Left colon (tissue), 2 donors: Measurements from ENCODE around the gene ATP8A2. TPM values are rescaled to one million over a fixed set of nuclear protein-coding genes. Genes with fewer than 3 reads are reported as not detected.

Experiments used
- ATAC-seq: fragments of 200-7000 bp; cut with Tn5 transposase; one replicate; pipeline ENCODE4 v1.9.1; 2020; ENCODE audit warnings: mild to moderate bottlenecking, moderate library complexity
- DNase-seq, 2 donors: peaks; one replicate each; pipeline ENCODE4 v3.0.0-alpha.2; 2020
- intact Hi-C, 2 donors: fragments of 100-400 bp; cut with DNase I in 1 of 2; cut with micrococcal nuclease in 1 of 2; formaldehyde crosslinking; loops; one replicate each; pipeline versions ENCODE4 v1.11.2 to v1.14.0; 2022; cut with DNase I, micrococcal nuclease
- total RNA-seq, 2 donors: library from RNA; stranded (reverse); fragmentation: NEBNext Ultra II Directional; extraction: Animal tissue kit (Norgen Biotek cat#: 25700); gene quantifications; one replicate each; pipeline ENCODE4 v1.2.1, GENCODE V29; 2021
- donor health status: DM: no; HTN: no; CAD: no.
- donor health status: DM: yes; HTN: yes; CAD: no.

The ATP8A2 gene
- total RNA-seq, 2 donors from 2014 or later, result 0.42 to 0.49 TPM

DNA sequence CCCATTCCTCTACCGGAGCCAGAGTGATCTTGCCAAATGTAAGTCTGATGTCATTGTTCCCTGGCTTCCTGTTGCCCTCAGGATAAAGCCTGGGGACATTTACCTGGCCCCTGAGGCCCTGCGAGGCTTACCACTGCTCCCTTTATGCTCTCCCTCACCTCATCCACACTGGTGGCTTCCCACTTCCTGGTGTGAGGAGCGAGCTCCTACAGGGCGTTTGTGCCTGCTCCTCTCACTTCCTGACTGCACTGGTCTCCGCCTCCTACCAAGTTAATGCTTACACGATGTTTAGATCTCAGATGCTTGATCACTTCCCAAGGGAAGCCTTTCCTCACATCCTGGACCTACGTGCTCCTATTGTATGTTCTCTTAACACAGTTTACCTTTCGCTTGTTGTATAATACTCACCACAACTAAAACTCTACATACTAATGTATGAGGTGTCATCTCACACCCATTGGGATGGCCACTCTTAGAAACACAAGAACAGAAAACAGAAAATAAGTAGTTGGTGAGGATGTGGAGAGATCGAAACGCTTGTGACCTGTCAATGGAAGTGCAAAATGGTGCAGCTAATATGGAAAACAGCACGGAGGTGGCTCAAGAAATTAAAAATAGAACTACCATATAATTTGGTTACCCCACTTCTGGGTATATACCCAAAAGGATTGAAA lies 502.4 kb downstream of the ATP8A2 start:
- no peak for ATAC-seq
- DNase-seq, result no peak

DNA sequence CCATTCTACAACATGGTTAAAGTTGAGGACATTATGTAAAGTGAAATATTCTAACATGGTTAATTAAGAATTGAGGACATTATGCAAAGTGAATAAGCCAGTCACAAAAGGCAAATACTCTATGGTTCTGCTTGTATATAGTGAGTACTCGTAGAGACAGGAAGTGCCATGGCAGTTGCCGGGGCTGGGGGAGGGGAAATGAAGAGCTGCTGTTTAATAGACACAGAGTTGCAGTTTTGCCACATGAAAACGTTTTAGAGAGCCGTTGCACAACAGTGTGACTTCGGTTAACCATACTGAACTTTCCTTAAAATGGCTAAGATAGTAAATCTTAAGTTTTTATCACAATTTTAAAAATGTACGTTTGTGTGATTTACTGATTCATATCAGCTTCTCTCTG lies 503.1 kb downstream of the ATP8A2 start:
- ATAC-seq (no peak), DNase-seq (peak in 1 of 2 donors; percentile 36)
- intact Hi-C loops, result no loop called here

More for the DNA sequence above, 502.4 kb downstream of the ATP8A2 start:
- intact Hi-C loops, result no loop called here

DNA sequence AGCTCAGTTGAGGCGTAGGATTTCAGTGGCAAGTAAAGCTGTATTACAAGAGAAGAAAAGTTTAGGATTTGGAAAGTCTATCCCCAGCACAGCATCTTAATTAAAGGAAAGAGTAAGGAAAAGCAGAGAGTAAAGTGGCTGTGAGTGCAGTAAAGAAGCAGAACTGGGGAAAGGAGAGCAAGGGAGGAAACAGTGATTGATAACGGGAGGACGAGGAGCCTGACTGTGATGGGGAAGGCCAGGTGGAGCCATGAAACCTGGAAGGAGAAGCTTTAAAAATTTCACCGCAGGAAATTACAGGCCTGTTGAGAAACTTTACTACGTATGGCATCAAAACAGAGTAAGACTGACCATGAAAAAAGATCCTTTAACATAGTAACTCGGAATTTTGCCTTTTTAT lies 504.5 kb downstream of the ATP8A2 start:
- DNase-seq (no peak), ATAC-seq (no peak)
- intact Hi-C loops, result no loop called here

DNA sequence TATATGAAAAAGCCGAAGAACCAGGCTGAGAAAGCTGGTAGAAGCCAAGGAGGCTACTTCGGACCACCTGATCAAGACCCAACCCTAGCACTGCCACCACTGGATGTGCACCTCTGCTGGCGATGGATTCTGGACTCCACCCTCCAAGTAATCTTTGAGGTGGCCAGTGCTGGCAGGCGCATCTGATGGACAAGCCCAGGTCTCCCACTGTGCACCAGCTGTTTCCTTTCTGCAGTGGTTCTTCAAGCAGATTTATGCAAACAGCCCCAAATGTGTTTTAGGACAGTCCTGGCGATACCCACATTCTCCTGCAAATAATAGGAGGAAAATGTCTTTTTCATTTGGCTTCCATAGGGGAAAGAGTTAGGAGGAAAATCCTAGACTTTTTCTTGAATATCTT lies 507.7 kb downstream of the ATP8A2 start:
- DNase-seq (no peak), ATAC-seq (no peak)
- intact Hi-C loops, result no loop called here

DNA sequence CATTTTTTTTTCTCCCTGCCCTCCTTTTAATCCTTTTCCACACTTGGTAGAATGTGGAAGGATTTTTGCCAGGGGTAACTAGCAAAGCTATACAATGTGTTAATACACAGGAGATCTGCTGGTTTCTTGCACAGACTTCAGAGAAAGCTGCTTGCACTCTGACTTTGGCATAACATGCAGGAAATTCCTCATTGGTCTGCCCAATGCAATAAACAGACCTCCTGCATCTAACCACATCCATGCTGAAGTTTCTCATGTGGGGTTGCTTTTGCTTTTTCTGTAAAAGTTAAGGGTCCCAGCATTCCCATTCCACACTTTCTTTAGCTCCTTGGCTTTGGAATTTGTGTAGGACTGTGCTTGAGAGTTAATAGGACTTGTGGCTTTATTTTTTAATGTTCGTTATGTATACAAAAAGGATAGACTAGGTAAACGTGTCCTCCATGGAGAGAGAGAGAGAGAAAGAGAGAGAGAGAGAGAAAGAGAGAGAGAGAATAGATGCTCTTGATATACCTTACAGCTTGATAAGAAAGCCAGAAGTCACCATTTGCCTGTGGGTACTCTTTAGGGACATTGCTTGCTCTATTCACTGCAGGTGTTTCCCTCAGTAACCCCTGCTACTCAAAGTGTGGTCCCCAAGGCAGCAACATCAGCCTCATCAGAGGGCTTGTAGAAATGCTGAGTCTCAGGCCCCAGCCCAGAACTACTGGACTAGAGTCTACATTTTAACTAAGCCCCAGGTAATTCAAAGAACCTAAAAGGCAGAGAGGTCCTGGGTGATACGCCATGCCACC lies 509.6 kb downstream of the ATP8A2 start:
- no peak for ATAC-seq
- intact Hi-C loops, result no loop called here

DNA sequence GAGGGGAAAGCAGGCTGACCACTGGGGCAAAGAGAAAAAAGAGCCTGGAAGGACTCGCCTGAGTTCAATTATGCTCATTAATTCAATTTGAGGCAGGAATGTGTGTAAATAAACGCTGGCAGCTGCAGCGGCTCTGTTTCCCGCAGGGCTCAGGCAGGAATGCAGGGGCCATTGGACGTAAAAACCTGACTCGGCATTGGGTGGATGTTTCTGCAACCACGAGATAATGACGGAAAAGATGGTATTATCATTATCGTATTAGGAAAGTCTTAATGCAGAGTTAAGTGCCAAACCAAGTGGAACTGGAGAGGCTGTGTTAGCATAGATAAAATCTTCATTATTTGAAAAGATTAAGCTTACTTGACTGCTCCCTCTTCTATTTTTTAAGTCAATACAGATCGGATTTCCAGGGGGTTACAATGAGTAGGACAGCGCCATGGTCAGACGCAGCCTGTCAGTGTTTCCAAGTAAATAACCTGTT lies 510.2 kb downstream of the ATP8A2 start:
- no peak for DNase-seq
- intact Hi-C loops, result no loop called here
- ATAC-seq, result no peak

More for the DNA sequence above, 509.6 kb downstream of the ATP8A2 start:
- DNase-seq, result no peak

DNA sequence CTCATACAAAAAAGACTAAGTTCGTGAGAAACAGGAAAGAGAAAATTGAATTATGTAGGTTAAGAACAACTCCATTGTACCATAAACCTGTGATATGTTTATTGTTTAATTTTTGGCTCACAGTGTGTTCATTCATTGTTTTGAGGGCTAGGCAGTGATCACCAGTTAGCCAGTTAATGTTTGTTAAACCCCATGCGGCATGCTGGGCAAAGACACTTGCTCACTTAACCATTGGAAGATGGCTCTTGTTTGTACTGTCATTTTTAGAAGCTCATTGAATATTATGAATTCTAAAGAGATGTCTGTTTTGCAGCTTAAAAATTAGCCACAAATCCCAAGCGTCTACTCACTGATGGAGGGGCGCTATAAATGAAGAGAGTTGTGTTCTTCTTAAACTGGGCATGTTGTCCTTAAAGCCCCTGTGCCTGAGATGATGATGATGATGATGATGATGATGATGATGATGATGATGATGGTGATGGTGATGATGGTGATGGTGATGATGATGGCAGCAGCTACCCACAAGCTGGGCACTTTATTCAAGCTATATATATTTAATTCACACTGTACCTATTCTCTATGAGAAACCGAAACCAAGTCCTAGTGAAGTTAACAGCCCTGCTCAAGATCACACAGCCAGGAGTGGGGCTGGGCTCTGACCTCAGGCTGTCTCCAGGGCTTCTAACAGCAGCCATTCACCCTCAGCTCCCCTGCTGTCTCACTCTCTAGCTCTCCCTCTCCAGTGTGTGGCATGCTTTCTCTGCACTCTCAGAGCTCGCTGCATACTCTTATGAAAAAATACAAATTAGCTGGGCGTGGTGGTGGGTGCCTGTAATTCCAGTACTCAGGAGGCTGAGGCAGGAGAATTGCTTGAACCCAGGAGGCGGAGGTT lies 510.9 kb downstream of the ATP8A2 start:
- ATAC-seq (peak; percentile 61), DNase-seq (no peak)
- intact Hi-C loops, result no loop called here

DNA sequence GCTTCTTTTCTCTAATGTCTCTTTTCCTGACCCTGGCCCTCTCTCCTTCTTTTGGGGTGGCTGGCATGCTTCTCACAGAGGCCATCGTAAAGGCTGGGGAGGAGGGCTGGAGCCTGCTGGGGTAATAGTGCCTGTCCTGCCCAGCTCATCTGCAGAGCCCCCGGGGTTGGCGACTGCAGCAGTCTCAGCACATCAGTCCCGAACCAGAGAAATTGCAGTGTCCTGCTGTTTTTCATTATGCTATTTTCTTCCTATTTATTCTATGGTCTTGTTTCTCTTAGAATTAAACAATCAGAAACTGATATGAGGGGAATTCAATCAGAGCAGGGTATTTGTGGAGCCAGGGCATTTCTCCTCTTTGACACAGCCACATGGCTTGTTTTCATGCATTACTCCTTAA lies 513.6 kb downstream of the ATP8A2 start:
- no peak for ATAC-seq
- intact Hi-C loops, result no loop called here
- DNase-seq, result no peak

DNA sequence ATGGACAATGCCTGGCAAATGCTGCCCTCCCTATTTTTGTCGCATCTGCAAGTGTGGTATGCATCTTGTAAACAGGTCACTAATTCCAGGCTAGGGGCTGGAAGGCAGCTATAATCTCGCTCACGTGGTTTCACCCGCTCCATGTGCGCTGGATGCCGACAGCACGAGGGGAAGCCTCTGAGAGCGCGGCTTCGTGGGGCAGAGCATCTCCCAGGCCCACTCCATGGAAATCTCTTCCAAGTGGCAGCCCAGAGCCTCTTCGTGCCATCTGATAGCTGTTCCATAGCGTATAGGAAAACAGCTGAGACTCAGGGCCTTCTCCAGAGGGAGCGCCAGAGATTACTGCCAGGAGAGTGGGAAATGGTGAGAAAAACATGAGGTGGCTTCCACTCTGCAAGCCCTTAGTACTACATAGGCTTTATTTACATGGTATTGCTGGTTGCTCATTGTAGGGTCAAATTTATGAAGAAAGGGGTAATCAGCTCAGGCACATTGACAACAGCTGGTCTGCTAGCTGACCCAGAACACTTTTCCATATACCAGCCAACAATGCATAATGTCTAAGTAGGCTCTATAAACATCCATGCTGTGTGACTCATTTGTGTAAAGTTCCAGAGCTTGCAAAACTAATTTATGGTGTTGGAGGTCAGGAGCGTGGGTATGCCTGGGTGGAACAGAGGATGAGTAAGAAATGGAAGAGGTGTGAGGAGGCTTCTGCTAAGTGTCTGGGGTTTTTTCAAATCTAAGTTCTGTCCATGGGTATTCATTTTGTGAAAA lies 514.9 kb downstream of the ATP8A2 start:
- intact Hi-C loops, result no loop called here
- DNase-seq (no peak), ATAC-seq (peak; percentile 42)

DNA sequence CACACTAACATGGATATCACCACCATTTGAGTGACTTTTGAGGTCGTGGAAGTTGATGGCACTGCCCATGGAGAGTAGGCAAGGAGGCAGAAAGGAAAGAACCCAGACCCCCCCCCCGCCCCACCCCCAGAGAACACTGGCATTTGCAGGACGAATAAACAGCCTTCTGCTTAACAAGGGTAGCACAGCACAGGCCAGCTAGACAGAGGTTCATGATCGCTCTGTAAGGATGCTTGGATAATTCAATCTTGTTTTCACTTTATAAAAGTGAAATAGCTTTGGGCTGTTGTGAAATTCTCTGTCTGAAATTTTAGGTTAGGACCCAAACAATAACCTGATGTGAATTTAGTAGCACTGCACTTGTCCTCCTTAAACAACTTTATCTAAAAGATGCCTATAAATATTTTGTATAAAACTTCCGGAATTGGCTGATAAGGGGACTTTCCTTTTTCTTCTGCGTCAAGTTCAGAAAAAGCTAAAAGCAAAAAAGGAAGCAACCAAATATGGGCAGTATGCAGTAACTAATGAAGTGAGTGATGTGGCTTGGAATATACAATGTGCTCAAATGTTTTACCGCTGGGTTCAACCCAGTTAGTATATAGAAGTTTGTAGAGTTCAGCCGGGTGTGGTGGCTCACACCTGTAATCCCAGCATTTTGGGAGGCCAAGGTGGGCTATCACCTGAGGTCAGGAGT lies 516.3 kb downstream of the ATP8A2 start:
- intact Hi-C loops, result no loop called here
- DNase-seq (no peak), ATAC-seq (no peak)

DNA sequence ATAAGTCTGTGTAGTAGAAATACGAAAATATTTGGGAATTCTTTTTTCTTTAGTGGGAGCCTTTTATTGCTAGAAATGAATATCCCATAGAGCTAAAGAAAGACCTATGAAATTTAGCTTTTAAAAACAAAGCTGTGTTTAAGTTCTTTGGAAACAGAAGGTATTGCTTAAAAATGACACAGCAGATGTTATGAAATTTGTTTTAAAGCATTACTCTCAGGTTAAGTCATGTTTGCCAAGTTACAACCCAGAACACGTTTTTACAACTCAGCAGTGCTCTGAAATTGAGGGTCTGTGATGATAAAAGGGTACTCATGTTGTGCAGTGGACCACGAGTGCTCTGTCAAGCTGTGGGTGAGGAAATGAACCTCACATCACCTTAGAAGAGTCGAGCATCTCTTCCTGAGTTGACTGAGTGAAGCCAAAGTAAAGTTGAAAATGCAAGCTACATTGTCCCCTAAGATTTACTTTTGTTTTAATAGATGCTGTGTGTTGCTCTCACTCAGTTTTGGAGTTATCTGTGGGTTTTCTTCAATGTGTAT lies 519.0 kb downstream of the ATP8A2 start:
- intact Hi-C loops, result no loop called here
- ATAC-seq (no peak), DNase-seq (no peak)

DNA sequence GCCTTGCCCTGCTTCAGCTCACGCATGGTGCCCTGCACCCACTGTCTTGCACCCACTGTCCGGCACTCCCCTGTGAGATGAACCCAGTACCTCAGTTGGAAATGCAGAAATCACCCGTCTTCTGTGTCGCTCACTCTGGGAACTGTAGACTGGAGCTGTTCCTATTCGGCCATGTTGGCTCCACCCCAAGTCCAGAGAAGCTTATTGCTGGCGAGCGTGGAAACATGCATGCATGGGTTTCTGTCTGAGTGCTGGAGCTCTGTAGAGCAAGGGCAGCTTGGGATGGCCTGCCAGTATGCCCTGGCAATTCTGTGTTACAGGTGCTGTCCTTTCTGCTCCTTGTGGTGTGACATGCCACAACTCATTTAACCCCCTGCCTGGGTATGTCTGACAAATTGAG lies 527.2 kb downstream of the ATP8A2 start:
- DNase-seq (no peak), ATAC-seq (no peak)
- intact Hi-C loops, result no loop called here

DNA sequence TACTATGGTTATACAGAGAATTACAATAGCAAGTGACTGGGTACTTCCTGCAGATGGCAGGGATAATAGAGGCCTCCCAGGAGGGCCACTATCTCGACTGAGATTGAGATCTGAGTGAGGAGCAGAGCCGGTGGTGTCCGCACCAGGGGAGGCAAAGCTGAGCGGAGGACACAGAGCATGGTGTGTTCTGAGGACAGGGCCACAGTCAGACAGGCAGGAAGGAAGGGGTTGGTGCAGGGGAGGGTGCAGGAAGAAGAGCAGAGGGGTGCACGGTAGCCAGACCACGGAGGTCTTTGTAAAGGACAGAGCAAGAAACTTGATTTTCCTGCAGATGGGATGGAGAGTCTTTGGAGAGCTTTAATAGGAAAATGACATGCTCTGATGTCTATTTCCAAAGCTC lies 527.7 kb downstream of the ATP8A2 start:
- no peak for DNase-seq
- intact Hi-C loops, result no loop called here
- no peak for ATAC-seq

DNA sequence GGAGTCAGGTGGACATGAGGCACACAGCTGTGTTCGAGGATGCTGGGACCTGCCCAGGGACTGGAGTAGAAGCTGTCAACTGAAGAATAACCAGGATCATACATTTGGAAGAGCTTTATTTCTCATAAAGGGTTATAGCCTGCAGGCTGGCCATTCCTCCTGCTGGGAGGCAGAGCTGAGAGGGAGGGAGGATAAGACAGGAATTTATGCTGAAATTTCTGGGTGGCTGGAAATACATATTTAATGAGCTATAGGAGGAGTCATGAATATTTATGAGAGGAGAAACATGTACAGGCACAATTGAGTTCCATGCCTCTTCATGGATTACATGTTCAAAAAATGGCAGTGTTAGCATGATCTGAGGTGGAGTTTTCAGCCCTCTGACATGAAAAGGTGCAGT lies 528.2 kb downstream of the ATP8A2 start:
- intact Hi-C loops, result no loop called here
- DNase-seq (no peak), ATAC-seq (no peak)

DNA sequence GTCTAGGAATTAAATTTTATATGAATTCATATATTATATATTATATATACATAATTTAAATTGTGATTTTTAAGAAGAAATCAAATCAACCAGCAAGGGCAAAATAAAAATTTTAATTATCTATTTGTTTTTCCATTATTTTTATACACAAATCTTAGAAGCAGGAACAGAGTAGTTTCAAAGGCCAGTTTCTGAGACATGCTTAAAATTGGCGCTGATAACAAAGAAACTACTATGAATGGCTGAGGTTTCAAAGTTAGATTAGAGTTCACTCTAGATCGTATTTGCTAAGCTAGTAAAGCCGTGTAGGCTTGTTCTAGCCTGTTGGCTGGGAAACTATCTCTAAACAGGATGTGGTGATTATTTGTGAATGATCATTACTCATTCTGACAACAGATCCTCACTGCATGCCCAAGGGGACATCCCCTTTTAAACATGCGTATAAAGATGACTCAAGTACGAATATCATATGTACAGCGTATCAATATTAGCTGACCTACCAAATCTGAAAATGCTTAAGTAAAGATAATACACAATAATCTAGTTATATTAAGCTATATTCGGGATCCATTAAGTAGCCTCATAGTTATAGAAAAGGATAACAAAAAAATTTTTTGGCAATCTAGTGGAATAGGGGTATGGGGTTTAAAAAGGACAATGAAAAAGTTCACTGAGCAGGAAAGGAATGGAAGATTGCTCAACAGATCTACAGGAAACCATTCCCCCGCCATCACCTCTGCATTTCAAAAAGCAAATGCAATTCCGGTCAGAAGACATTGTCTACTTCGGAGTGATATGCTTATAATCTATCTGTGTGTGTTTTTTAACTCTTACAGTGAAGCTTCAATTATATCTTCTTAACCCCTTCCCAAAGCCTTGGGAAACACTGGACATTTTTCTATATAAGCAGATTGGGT lies 529.9 kb downstream of the ATP8A2 start:
- DNase-seq (no peak), ATAC-seq (peak; percentile 34)
- intact Hi-C loops, result no loop called here

DNA sequence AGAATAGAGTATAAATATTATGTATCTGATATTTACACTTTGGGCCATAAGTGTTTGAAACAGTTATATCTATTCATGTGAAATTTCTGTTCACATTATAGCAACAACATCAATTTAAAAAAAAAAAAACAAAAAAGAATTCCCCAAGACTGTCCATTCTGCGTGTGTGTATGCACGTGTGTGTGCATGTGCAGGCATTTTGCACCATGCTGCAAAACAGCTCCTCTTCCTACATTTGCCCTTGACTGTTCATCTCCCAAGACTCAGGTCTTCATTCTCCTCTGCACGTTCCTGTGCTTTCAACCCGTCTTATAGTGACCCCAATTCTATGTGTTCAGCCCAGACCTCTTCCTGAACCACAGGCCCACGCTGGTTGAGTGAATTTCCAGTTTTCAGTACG lies 530.7 kb downstream of the ATP8A2 start:
- intact Hi-C loops, result no loop called here
- DNase-seq (no peak), ATAC-seq (no peak)

DNA sequence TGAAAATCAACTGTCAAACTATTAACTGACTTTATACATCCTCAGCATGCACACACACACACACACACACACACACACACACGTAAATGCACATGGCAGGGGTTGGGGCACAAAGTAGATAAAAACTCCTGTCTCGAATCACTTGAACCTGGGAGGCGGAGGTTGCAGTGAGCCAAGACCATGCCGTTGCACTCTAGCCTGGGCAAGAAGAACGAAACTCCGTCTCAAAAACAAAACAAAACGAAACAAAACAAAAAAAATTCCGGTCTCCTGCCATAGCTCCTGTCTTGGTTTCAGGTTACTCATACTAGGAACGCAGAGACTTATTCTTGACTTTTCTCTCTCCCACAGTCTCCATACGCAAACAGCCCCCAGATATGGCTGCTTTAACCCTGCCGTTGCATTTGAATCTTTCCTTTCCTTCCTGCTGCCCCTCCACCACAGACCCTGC lies 531.1 kb downstream of the ATP8A2 start:
- DNase-seq (no peak), ATAC-seq (no peak)
- intact Hi-C loops, result no loop called here
